Muscle layer of colon (tissue), 2 donors: ENCODE data around the gene TFG.

Experiments
- H3K27ac ChIP-seq: one replicate; pipeline ENCODE4 v1.7.0; 2013; ENCODE audit warnings: low read depth, mild to moderate bottlenecking, low read length, moderate library complexity
- H3K27me3 ChIP-seq, 2 donors: one replicate each; pipeline ENCODE4 v1.7.0; 2013; ENCODE audit warnings: low read length in 2 of 2, mild to moderate bottlenecking in 2 of 2; ENCODE audit not compliant: insufficient read depth in 2 of 2, control insufficient read depth in 1 of 2
- H3K36me3 ChIP-seq: one replicate; pipeline ENCODE4 v1.7.0; 2013; ENCODE audit warnings: mild to moderate bottlenecking, low read length; ENCODE audit not compliant: insufficient read depth
- H3K4me1 ChIP-seq: one replicate; pipeline ENCODE4 v1.7.0; 2013; ENCODE audit warnings: mild to moderate bottlenecking, low read length; ENCODE audit not compliant: insufficient read depth
- H3K4me3 ChIP-seq, 2 donors: one replicate each; pipeline ENCODE4 v1.7.0; 2013; ENCODE audit warnings: low read length in 2 of 2, low read depth in 1 of 2, mild to moderate bottlenecking in 1 of 2, moderate library complexity in 1 of 2
- H3K9ac ChIP-seq: one replicate; pipeline ENCODE4 v1.7.0; 2013; ENCODE audit warnings: low read length
- H3K9me3 ChIP-seq: one replicate; pipeline ENCODE4 v1.7.0; 2013; ENCODE audit warnings: mild to moderate bottlenecking, low read length
- donor health status: abdominal sarcoma.
- donor health status: Adenocarcinoma of cecum.

The TFG gene

GRCh38 chr3:100760377-100760776, 51.1 kb downstream of the TFG start:
- Histone ChIP-seq H3K4me1 (no peaks in the 10 kb centered on the region), H3K9ac (no peak overlapping the region), H3K36me3 (peaks cover 4% of the 10 kb centered on the region), H3K27ac (no peak overlapping the region), H3K4me3 (no peak overlapping the region), H3K27me3 (no peaks in the 10 kb centered on the region), H3K9me3 (no peaks in the 10 kb centered on the region)

- H3K27ac ChIP-seq: no peak overlapping the region
- no peaks in the 10 kb centered on the region for H3K4me1 ChIP-seq
- H3K9me3 ChIP-seq: no peaks in the 10 kb centered on the region
- no peak overlapping the region for H3K4me3 ChIP-seq
- no peak overlapping the region for H3K9ac ChIP-seq
- peaks cover 4% of the 10 kb centered on the region for H3K36me3 ChIP-seq
- no peaks in the 10 kb centered on the region for H3K27me3 ChIP-seq
These were observed 52.1 kb downstream of the TFG start for GRCh38 chr3:100761211-100761942.

DNA sequence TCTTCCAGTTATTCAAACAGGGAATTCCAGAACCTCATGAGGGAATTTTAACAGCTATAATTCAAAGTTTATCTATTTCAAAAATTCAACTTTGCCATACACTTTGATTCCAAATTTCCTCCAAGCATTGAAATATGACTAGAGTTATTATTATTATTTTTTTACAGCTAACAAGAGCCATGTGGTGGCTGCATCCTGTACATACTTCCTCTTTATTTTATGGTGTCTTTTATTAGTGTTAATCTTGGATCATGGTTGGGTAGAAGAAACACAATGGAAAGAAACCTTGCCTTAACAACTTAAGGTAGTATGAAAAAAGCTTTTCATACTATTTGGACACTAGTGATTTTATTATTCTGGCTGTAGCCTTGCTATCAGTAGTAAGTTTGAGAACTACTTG, 52.7 kb downstream of the TFG start:
- H3K9ac ChIP-seq: no peak overlapping the region
- no peak overlapping the region for H3K4me3 ChIP-seq
- H3K27me3 ChIP-seq: no peaks in the 10 kb centered on the region
- H3K27ac ChIP-seq: no peak overlapping the region
- no peaks in the 10 kb centered on the region for H3K9me3 ChIP-seq
- peaks cover 4% of the 10 kb centered on the region for H3K36me3 ChIP-seq
- no peaks in the 10 kb centered on the region for H3K4me1 ChIP-seq

DNA sequence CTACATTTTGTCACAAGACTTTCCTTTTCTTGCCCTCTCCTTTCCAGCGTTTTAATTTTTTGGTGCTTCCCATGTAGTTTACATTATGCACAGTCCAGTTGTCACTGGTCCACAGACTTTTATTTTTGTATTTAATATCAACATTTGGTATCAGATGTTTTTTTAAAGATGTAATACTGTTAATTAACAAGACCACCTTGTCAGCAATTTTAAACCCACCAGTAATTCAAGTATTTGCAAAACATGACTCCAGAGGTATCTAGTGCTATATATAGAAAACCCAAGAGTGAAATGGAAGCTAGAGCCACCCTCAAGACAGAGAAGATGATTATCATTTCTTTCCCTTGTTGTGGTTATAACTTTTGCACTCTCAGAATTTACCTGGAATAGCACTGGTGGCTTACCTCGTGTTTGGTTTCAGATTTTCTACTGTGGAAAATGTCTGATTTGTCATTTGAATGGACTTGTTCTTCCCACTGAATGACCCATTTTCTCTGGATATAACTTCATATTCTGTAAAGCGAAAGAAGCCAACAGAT, 56.2 kb downstream of the TFG start:
- no peaks in the 10 kb centered on the region for H3K27me3 ChIP-seq
- no peaks in the 10 kb centered on the region for H3K4me1 ChIP-seq
- H3K4me3 ChIP-seq: no peak overlapping the region
- no peak overlapping the region for H3K27ac ChIP-seq
- H3K36me3 ChIP-seq: peaks cover 16% of the 10 kb centered on the region
- H3K9me3 ChIP-seq: no peaks in the 10 kb centered on the region
- H3K9ac ChIP-seq: no peak overlapping the region

GRCh38 chr3:100766069-100766468, 56.8 kb downstream of the TFG start:
- Histone ChIP-seq H3K9ac (no peak overlapping the region), H3K4me1 (no peaks in the 10 kb centered on the region), H3K4me3 (no peak overlapping the region), H3K27ac (no peak overlapping the region), H3K9me3 (no peaks in the 10 kb centered on the region), H3K36me3 (peaks cover 21% of the 10 kb centered on the region), H3K27me3 (no peaks in the 10 kb centered on the region)

DNA sequence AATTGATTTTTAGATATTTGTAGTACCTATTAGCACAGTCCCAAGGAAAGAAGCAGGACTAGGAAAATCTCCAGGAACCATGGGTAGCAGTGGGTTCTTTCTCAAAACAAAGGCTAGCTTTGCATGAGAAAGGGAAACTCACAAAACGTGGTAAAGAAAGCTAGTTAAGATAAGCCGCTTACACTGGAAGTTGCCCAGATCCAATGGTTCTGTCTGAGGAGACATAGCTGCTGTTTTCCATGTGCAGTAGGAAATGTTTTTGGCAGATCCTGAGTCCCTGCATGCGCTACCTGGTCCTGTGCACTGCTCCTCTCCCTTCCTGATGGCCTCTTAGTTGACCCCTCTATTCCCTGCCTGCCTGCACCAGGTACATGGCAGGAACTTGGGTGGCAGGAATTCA, 60.4 kb downstream of the TFG start:
- Histone ChIP-seq H3K36me3 (peaks cover 28% of the 10 kb centered on the region), H3K9me3 (no peaks in the 10 kb centered on the region), H3K27ac (no peak overlapping the region), H3K27me3 (no peaks in the 10 kb centered on the region), H3K9ac (no peak overlapping the region), H3K4me3 (no peak overlapping the region), H3K4me1 (no peaks in the 10 kb centered on the region)

- Histone ChIP-seq H3K9ac (no peak overlapping the region), H3K36me3 (peaks cover 47% of the 10 kb centered on the region), H3K4me1 (no peaks in the 10 kb centered on the region), H3K9me3 (no peaks in the 10 kb centered on the region), H3K27me3 (no peaks in the 10 kb centered on the region), H3K4me3 (no peak overlapping the region), H3K27ac (no peak overlapping the region)
These were observed 65.9 kb downstream of the TFG start for GRCh38 chr3:100775226-100775625.

DNA sequence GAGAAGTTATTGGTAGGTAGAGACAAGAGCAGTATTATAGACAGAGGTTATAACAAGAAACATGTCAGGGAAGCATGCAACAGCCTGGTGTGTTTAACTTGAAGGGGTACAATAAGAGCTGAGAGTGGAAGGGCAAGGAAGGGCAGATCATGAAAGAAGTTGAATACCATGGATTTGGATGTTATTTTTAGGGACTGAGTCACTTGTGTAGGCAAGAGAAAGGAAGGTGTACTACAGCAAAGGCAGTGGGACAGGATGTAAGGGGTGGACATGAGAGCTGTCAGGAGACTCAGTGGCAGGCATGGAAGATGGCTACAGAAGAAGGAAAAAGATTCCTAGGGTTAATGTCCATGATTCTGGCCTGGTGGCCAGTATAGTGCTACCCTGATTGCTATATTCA, 66.4 kb downstream of the TFG start:
- Histone ChIP-seq H3K9ac (no peak overlapping the region), H3K27ac (no peak overlapping the region), H3K36me3 (peaks cover 42% of the 10 kb centered on the region), H3K4me3 (no peak overlapping the region), H3K27me3 (no peaks in the 10 kb centered on the region), H3K9me3 (no peaks in the 10 kb centered on the region), H3K4me1 (no peaks in the 10 kb centered on the region)

DNA sequence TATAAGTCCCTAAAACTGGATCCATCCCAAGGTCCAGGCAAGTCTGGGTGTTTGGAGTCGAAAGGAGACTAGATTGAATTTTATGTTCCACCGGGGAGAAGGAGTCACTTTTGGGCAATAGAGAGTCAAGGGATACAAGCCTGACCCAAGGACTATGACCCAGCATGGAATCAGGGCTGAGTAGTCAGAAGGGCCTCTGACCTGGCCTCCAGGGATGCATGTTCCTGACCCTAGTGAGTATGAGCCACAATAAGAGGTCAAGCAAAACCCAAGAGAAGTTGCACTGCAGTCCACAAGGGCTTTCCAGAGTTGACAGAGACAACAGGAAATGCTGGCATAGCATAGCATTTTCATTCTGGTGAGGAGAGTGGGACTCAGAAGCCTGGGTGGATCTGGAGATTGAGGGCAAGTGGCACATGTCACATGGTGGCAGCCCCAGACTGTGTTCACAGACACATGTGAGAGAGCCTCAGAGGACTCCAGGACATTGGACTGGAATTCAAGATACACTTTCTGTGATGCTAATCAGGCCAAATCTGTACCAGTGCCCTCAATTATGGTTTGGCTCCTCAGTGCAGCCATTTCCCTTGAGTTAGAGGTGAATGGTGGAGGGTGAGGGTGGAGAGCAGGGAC, 66.9 kb downstream of the TFG start:
- Histone ChIP-seq H3K27ac (no peak overlapping the region), H3K27me3 (no peaks in the 10 kb centered on the region), H3K36me3 (peaks cover 38% of the 10 kb centered on the region), H3K4me3 (no peak overlapping the region), H3K4me1 (no peaks in the 10 kb centered on the region), H3K9ac (no peak overlapping the region), H3K9me3 (no peaks in the 10 kb centered on the region)

- Histone ChIP-seq H3K4me1 (no peaks in the 10 kb centered on the region), H3K27ac (no peak overlapping the region), H3K27me3 (no peaks in the 10 kb centered on the region)
These were observed 67.5 kb downstream of the TFG start for GRCh38 chr3:100776746-100777145.

DNA sequence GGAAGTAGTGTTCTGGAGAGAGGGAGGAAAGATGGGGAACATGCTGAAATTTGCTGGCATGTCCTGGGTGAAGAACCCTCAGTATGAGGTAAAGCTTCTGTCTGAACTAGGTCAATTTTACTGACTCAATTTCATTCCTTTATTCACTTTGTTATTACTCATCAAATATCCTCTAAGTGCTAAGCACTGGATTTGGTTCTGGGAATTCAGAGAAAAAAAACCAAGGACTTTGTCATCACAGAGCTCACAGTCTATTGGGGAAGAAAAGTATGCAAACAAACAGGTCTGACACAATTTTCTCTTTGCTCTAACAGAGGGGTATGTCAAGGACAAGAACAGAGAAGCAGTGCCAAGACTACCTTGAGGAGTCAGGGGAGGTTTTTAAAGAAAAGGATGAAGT, 68.0 kb downstream of the TFG start:
- H3K27me3 ChIP-seq: no peaks in the 10 kb centered on the region
- peaks cover 4% of the 10 kb centered on the region for H3K4me1 ChIP-seq
- peaks cover 38% of the 10 kb centered on the region for H3K36me3 ChIP-seq

More at GRCh38 chr3:100776746-100777145, 67.5 kb downstream of the TFG start:
- Histone ChIP-seq H3K9ac (no peak overlapping the region), H3K9me3 (no peaks in the 10 kb centered on the region), H3K36me3 (peaks cover 38% of the 10 kb centered on the region), H3K4me3 (no peak overlapping the region)

GRCh38 chr3:100779480-100779879, 70.2 kb downstream of the TFG start:
- H3K9ac ChIP-seq: no peak overlapping the region
- H3K4me3 ChIP-seq: no peak overlapping the region
- H3K4me1 ChIP-seq: peaks cover 16% of the 10 kb centered on the region
- H3K36me3 ChIP-seq: peaks cover 28% of the 10 kb centered on the region
- no peak overlapping the region for H3K27ac ChIP-seq
- no peaks in the 10 kb centered on the region for H3K27me3 ChIP-seq
- H3K9me3 ChIP-seq: no peaks in the 10 kb centered on the region

More for the DNA sequence above, 68.0 kb downstream of the TFG start:
- Histone ChIP-seq H3K9me3 (no peaks in the 10 kb centered on the region), H3K4me3 (no peak overlapping the region), H3K9ac (no peak overlapping the region), H3K27ac (no peak overlapping the region)
